ENCODE data around the gene FHIP1A. TPM values are rescaled to one million over a fixed set of nuclear protein-coding genes. Genes with fewer than 3 reads are reported as not detected.

The FHIP1A gene
- total and polyA plus RNA-seq, 7 donors: 0.51 to 46.7 (median 37.7) TPM

DNA sequence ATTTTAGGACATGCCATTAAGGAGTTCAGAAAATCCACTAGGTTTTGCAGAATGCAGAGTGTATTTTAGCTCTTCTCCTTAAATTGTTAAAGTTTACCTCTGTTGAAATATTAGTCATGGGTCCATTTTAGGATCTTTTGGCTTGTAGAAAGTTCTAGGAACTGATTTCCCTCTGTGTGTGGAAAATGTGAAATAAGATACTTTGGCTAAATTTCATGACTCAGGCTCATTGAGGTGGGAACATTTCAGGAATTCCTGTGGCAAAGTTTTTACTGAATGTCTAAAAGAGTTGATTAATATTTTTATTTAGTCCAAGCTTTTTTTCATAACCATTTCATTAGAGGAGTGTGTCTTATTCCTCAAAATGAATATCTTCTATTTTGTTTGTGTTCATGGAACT is 7.0 kb downstream of the FHIP1A start:
- DNase-seq (no peak), ATAC-seq (peak in 2 of 4 donors; percentile 30 to 38)
- Histone ChIP-seq H3K4me1 (peaks cover 43% of the 10 kb centered on the region), H3K4me3 (peak overlapping the region; percentile 9), H3K9me3 (no peaks in the 10 kb centered on the region), H3K27me3 (ENCODE audit: insufficient read depth in 3 of 3, low read length in 2 of 3) (no peaks in the 10 kb centered on the region), H3K27ac (peak overlapping the region; percentile 34), H3K36me3 (ENCODE audit: insufficient read depth in 1 of 2, low read depth in 1 of 2) (no peaks in the 10 kb centered on the region)
- TF ChIP-seq, protein P1, sequence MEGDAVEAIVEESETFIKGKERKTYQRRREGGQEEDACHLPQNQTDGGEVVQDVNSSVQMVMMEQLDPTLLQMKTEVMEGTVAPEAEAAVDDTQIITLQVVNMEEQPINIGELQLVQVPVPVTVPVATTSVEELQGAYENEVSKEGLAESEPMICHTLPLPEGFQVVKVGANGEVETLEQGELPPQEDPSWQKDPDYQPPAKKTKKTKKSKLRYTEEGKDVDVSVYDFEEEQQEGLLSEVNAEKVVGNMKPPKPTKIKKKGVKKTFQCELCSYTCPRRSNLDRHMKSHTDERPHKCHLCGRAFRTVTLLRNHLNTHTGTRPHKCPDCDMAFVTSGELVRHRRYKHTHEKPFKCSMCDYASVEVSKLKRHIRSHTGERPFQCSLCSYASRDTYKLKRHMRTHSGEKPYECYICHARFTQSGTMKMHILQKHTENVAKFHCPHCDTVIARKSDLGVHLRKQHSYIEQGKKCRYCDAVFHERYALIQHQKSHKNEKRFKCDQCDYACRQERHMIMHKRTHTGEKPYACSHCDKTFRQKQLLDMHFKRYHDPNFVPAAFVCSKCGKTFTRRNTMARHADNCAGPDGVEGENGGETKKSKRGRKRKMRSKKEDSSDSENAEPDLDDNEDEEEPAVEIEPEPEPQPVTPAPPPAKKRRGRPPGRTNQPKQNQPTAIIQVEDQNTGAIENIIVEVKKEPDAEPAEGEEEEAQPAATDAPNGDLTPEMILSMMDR (IDR thresholded peaks at IDR 0.05): no peak
- intact Hi-C loops (cut with DNase I): no loop called here

DNA sequence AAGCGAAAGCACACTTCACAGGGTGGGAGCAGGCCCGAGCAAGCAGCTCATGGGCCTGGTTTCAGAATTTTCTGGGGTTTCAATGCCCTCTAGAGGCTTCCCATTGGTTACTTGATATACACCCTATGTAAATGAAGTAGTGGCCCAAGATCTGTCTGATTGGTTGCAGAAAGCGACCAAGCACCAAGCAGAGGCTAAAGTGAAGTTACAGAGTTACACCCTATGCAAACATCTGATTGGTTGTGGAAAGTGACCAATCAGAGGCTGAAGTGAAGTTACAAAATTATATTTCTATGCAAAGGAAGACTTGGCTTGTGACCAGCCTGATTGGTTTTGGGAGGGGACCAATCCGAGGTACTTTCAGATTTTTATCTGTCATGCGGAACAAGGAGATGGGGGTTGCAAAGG is 8.2 kb downstream of the FHIP1A start:
- 86 to 88% (median 86%) methylated on average over 5 of the region's 5 CpGs for WGBS, 3 donors
- DNase-seq (no peak), ATAC-seq (peak in 1 of 4 donors; percentile 30)
- no peaks in the 10 kb centered on the region for H3K27me3 ChIP-seq (ENCODE audit: insufficient read depth in 3 of 3, low read length in 2 of 3)
- H3K4me1 ChIP-seq: peaks cover 50% of the 10 kb centered on the region
- TF ChIP-seq, protein P1 (IDR thresholded peaks at IDR 0.05): no peak
- no peak overlapping the region for H3K27ac ChIP-seq
- H3K4me3 ChIP-seq: no peak overlapping the region
- no peaks in the 10 kb centered on the region for H3K36me3 ChIP-seq (ENCODE audit: insufficient read depth in 1 of 2, low read depth in 1 of 2)
- intact Hi-C loops (cut with DNase I): no loop called here
- H3K9me3 ChIP-seq: no peaks in the 10 kb centered on the region

DNA sequence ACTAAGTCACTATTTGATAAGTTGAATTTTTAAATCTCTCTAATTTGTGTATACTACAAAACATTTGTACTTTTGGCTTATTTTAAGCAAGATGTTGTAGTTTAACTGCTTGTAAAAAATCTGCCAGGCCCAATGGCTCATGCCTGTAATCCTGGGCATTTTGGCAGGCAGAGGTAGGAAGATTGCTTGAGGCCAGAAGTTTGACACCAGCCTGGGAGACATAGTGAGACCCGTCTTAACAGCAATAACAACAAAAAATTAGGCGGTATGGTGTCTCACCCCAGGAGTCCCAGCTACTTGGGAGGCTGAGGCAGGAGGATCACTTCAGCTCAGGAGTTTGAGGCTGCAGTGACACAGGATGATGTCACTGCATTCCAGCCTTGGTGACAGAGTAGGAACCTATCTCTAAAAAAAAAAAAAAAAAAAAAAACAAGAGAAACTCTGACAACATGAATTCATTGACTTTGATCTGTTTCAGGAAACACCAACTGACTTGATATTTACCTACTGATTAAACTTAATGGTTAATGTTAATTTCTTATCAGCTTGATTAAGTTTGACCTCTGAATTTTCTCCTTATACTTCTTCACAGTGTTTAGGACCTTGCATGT is 8.9 kb downstream of the FHIP1A start:
- H3K27ac ChIP-seq: peak overlapping the region; percentile 53
- DNase-seq (no peak), ATAC-seq (peak in 2 of 4 donors; percentile 39 to 51)
- no peak overlapping the region for H3K4me3 ChIP-seq
- 70 to 91% (median 81%) methylated on average over 2 of the region's 2 CpGs for WGBS, 3 donors
- no peaks in the 10 kb centered on the region for H3K27me3 ChIP-seq (ENCODE audit: insufficient read depth in 3 of 3, low read length in 2 of 3)
- TF ChIP-seq, protein P1 (IDR thresholded peaks at IDR 0.05): no peak
- no peaks in the 10 kb centered on the region for H3K9me3 ChIP-seq
- H3K4me1 ChIP-seq: peaks cover 56% of the 10 kb centered on the region
- intact Hi-C loops (cut with DNase I): no loop called here
- no peaks in the 10 kb centered on the region for H3K36me3 ChIP-seq (ENCODE audit: insufficient read depth in 1 of 2, low read depth in 1 of 2)

DNA sequence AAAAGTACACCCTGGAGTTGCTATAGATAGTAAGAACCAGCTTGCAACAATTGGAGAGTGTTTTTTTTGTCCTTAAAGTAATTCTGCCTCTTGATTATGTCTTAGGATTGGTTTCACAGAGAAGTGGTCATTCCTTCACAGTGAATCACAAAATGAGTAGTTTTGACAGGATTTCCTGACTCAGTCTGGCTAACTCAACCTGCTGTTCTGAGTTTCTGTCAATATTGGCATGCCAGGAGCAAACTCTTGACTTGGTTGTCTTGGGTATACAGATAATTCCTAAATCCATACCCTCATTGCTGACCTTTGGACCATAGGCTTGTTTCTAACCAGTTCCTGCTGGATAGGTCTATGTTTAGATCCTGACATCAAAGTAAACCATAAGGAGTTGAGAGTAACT is 9.4 kb downstream of the FHIP1A start:
- H3K27ac ChIP-seq: peak overlapping the region; percentile 53
- TF ChIP-seq, protein P1 (IDR thresholded peaks at IDR 0.05): no peak
- H3K4me3 ChIP-seq: no peak overlapping the region
- DNase-seq: no peak
- H3K27me3 ChIP-seq (ENCODE audit: insufficient read depth in 3 of 3, low read length in 2 of 3): no peaks in the 10 kb centered on the region
- H3K36me3 ChIP-seq (ENCODE audit: insufficient read depth in 1 of 2, low read depth in 1 of 2): no peaks in the 10 kb centered on the region
- intact Hi-C loops (cut with DNase I): no loop called here
- peak in 2 of 4 donors; percentile 27 to 47 for ATAC-seq
- no peaks in the 10 kb centered on the region for H3K9me3 ChIP-seq
- peaks cover 52% of the 10 kb centered on the region for H3K4me1 ChIP-seq

DNA sequence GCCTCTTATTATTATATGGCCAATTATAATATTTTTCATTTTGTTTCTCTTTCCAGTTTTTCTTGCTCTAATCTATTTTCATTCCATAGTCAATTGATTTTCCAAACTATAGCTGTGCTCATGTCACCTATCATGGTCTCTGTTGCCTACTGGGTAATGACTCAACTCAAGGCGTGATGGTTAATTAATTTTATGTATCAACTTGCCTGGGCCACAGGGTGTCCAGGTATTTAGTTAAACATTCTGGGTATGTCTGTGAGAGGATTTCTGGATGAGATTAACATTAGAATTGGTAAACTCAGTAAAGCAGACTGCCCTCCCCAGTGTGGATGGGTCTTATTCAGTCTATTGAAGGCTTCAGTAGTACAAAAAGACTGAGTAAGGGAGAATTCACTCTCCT is 9.9 kb downstream of the FHIP1A start:
- H3K4me3 ChIP-seq: no peak overlapping the region
- intact Hi-C loops (cut with DNase I): no loop called here
- TF ChIP-seq, protein P1 (IDR thresholded peaks at IDR 0.05): no peak
- no peaks in the 10 kb centered on the region for H3K36me3 ChIP-seq (ENCODE audit: insufficient read depth in 1 of 2, low read depth in 1 of 2)
- 88 to 98% (median 97%) methylated on average over 1 of the region's 1 CpG for WGBS, 3 donors
- no peaks in the 10 kb centered on the region for H3K9me3 ChIP-seq
- H3K27ac ChIP-seq: peak overlapping the region; percentile 53
- DNase-seq (no peak), ATAC-seq (no peak)
- H3K4me1 ChIP-seq: peaks cover 54% of the 10 kb centered on the region
- H3K27me3 ChIP-seq (ENCODE audit: insufficient read depth in 3 of 3, low read length in 2 of 3): no peaks in the 10 kb centered on the region

Data from psoas muscle (tissue), 8 donors.